Mesothelial cell of epicardium (in vitro differentiated cells): Measurements from ENCODE around the gene CACUL1. TPM values are rescaled to one million over a fixed set of nuclear protein-coding genes. Genes with fewer than 3 reads are reported as not detected.

ENCODE experiments used
- DNase-seq, 2 experiments: peaks; one replicate each; pipeline ENCODE4 v3.0.0; 2021; ENCODE audit warnings: low spot score in 2 of 2; ENCODE audit not compliant: unreplicated experiment in 2 of 2
- H3K27ac Mint-ChIP-seq: 2 replicates; pipeline ENCODE4 v1.8.0; 2021; ENCODE audit warnings: mixed read lengths
- H3K27me3 Mint-ChIP-seq: 2 replicates; pipeline ENCODE4 v1.8.0; 2021; ENCODE audit warnings: low read depth, mixed read lengths
- H3K36me3 Mint-ChIP-seq: 2 replicates; pipeline ENCODE4 v1.8.0; 2021; ENCODE audit warnings: mixed read lengths
- H3K4me1 Mint-ChIP-seq: 2 replicates; pipeline ENCODE4 v1.8.0; 2021; ENCODE audit warnings: mixed read lengths
- H3K4me3 Mint-ChIP-seq: 2 replicates; pipeline ENCODE4 v1.8.0; 2021; ENCODE audit warnings: mild to moderate bottlenecking, moderate library complexity, mixed read lengths
- H3K9me3 Mint-ChIP-seq: 2 replicates; pipeline ENCODE4 v1.8.0; 2021; ENCODE audit warnings: mixed read lengths
- CTCF ChIP-seq: fragments of 200-600 bp; sonication (generic); IDR thresholded peaks from one replicate; pipeline ENCODE4 v1.5.0; 2021; ENCODE audit warnings: antibody characterized with exemption; ENCODE audit not compliant: unreplicated experiment
- total RNA-seq: library from RNA; stranded (reverse); gene quantifications from 3 replicates; pipeline ENCODE4 v1.2.1, GENCODE V29; 2021

CACUL1 gene
- total RNA-seq, 1 donor from 2014 or later, result 63.9 TPM

GRCh38 chr10:118720685-118721538 lies 33.9 kb downstream of the CACUL1 start:
- H3K36me3 Mint-ChIP-seq, result peaks cover 10% of the 10 kb centered on the region
- peaks cover 9% of the 10 kb centered on the region for H3K4me1 Mint-ChIP-seq
- H3K27ac Mint-ChIP-seq, result peak overlapping the region; percentile 43
- DNase-seq, result peak in 1 of 2 experiments; percentile 75
- peak; percentile 91 for TF ChIP-seq CTCF
- H3K4me3 Mint-ChIP-seq, result no peak overlapping the region
- H3K9me3 Mint-ChIP-seq, result no peaks in the 10 kb centered on the region
- no peaks in the 10 kb centered on the region for H3K27me3 Mint-ChIP-seq

- no peaks in the 10 kb centered on the region for H3K4me1 Mint-ChIP-seq
- H3K36me3 Mint-ChIP-seq, result peaks cover 15% of the 10 kb centered on the region
- H3K4me3 Mint-ChIP-seq, result no peak overlapping the region
- no peak overlapping the region for H3K27ac Mint-ChIP-seq
- H3K9me3 Mint-ChIP-seq, result no peaks in the 10 kb centered on the region
- no peak for DNase-seq
- H3K27me3 Mint-ChIP-seq, result no peaks in the 10 kb centered on the region
- no peak for TF ChIP-seq CTCF
Observed at GRCh38 chr10:118714366-118714765, 40.4 kb downstream of the CACUL1 start.

GRCh38 chr10:118712930-118713634 lies 41.7 kb downstream of the CACUL1 start:
- no peaks in the 10 kb centered on the region for H3K9me3 Mint-ChIP-seq
- H3K27ac Mint-ChIP-seq, result no peak overlapping the region
- no peaks in the 10 kb centered on the region for H3K27me3 Mint-ChIP-seq
- no peak for TF ChIP-seq CTCF
- H3K4me1 Mint-ChIP-seq, result no peaks in the 10 kb centered on the region
- H3K36me3 Mint-ChIP-seq, result peaks cover 13% of the 10 kb centered on the region
- DNase-seq, result no peak
- H3K4me3 Mint-ChIP-seq, result no peak overlapping the region

- Mint-ChIP-seq H3K9me3 (no peaks in the 10 kb centered on the region), H3K4me1 (no peaks in the 10 kb centered on the region), H3K27ac (no peak overlapping the region), H3K36me3 (peaks cover 14% of the 10 kb centered on the region), H3K27me3 (no peaks in the 10 kb centered on the region), H3K4me3 (no peak overlapping the region)
- no peak for TF ChIP-seq CTCF
- no peak for DNase-seq
Observed at GRCh38 chr10:118712080-118712479, 42.7 kb downstream of the CACUL1 start.

- peaks cover 10% of the 10 kb centered on the region for H3K36me3 Mint-ChIP-seq
- no peak for TF ChIP-seq CTCF
Observed at GRCh38 chr10:118710487-118710886, 44.3 kb downstream of the CACUL1 start.

More at GRCh38 chr10:118710487-118710886, 44.3 kb downstream of the CACUL1 start:
- Mint-ChIP-seq H3K4me3 (no peak overlapping the region), H3K27ac (no peak overlapping the region), H3K9me3 (no peaks in the 10 kb centered on the region), H3K4me1 (no peaks in the 10 kb centered on the region), H3K27me3 (no peaks in the 10 kb centered on the region)
- no peak for DNase-seq
